GM21737 (cell line): ENCODE data around the gene FEZF2.

Experiments
- ATAC-seq: cut with Tn5 transposase; IDR thresholded peaks from one replicate; pipeline ENCODE4 v1.9.1; 2021; ENCODE audit warnings: mild to moderate bottlenecking, moderate library complexity; ENCODE audit not compliant: unreplicated experiment

The FEZF2 gene

GRCh38 chr3:62332835-62333244 lies 40.5 kb downstream of the FEZF2 start:
- no peak for ATAC-seq

GRCh38 chr3:62332017-62332416 lies 41.3 kb downstream of the FEZF2 start:
- no peak for ATAC-seq

- no peak for ATAC-seq
These were observed 43.4 kb downstream of the FEZF2 start for GRCh38 chr3:62329971-62330370.

GRCh38 chr3:62325896-62326295 lies 47.5 kb downstream of the FEZF2 start:
- ATAC-seq, result no peak

- ATAC-seq, result no peak
These were observed 50.1 kb downstream of the FEZF2 start for GRCh38 chr3:62323241-62323640.
